Left ventricle myocardium superior (tissue), 1 donor: ENCODE results near the gene SPTBN4. TPM values are rescaled to one million over a fixed set of nuclear protein-coding genes. Genes with fewer than 3 reads are reported as not detected.
"Not testable (repeated sequence)": the region's sequence is repeated elsewhere in the genome, so short reads cannot be mapped to it uniquely, and the experiment has no call there.

Experiments used
- ATAC-seq: fragments of 200-7000 bp; cut with Tn5 transposase; one replicate; pipeline ENCODE4 v1.9.1; 2020; ENCODE audit warnings: mild to moderate bottlenecking, moderate library complexity
- DNase-seq: peaks from one replicate; pipeline ENCODE4 v3.0.0-alpha.2; 2020
- intact Hi-C: fragments of 100-400 bp; cut with micrococcal nuclease; formaldehyde crosslinking; loops from one replicate; pipeline ENCODE4 v1.11.0; 2022
- total RNA-seq: library from RNA; stranded (reverse); fragmentation: NEBNext Ultra II Directional; extraction: Animal tissue kit (Norgen Biotek cat#: 25700); gene quantifications from one replicate; pipeline ENCODE4 v1.2.1, GENCODE V29; 2021
- donor health status: DM: no; HTN: yes; CAD: no; lungs with severe emphysema.

Gene SPTBN4
- total RNA-seq, 1 donor from 2014 or later: 4.8 TPM

- intact Hi-C loops: no loop called here
- ATAC-seq (no peak), DNase-seq (no peak)
Measured at GRCh38 chr19:40575326-40575725, 108.5 kb downstream of the SPTBN4 start.

GRCh38 chr19:40576151-40576584 lies 109.4 kb downstream of the SPTBN4 start:
- DNase-seq (no peak), ATAC-seq (peak; percentile 4)
- intact Hi-C loops: no loop called here

GRCh38 chr19:40576585-40577451 lies 110.0 kb downstream of the SPTBN4 start, which contains the start of gene SHKBP1:
TSS of gene SHKBP1 (plus strand) at chr19:40576873. CDS start at chr19:40576900, 27 bp downstream.
- peak; percentile 98 for ATAC-seq
- DNase-seq: peak; percentile 96
- intact Hi-C loops: no loop called here

GRCh38 chr19:40578442-40578908 lies 111.7 kb downstream of the SPTBN4 start:
- intact Hi-C loops: no loop called here
- ATAC-seq (no peak), DNase-seq (no peak)

GRCh38 chr19:40580619-40581018 lies 113.8 kb downstream of the SPTBN4 start:
- no peak for DNase-seq
- intact Hi-C loops: no loop called here
- ATAC-seq: no peak

- DNase-seq: no peak
- intact Hi-C loops: no loop called here
- no peak for ATAC-seq
Measured at GRCh38 chr19:40581531-40581930, 114.7 kb downstream of the SPTBN4 start.

GRCh38 chr19:40582467-40582866 lies 115.7 kb downstream of the SPTBN4 start:
- ATAC-seq (no peak), DNase-seq (no peak)
- intact Hi-C loops: no loop called here

- intact Hi-C loops: no loop called here
- ATAC-seq: no peak
Measured at GRCh38 chr19:40583283-40583682, 116.5 kb downstream of the SPTBN4 start.

GRCh38 chr19:40584007-40584406 lies 117.2 kb downstream of the SPTBN4 start:
- DNase-seq: no peak
- ATAC-seq: no peak
- intact Hi-C loops: no loop called here

More at GRCh38 chr19:40583283-40583682, 116.5 kb downstream of the SPTBN4 start:
- no peak for DNase-seq

- peak; percentile 9 for DNase-seq
- intact Hi-C loops: no loop called here
Measured at GRCh38 chr19:40585241-40585981, 118.6 kb downstream of the SPTBN4 start.

GRCh38 chr19:40585982-40586422 lies 119.2 kb downstream of the SPTBN4 start:
- ATAC-seq (no peak), DNase-seq (no peak)
- intact Hi-C loops: no loop called here

More at GRCh38 chr19:40585241-40585981, 118.6 kb downstream of the SPTBN4 start:
- no peak for ATAC-seq

GRCh38 chr19:40586611-40587010 lies 119.8 kb downstream of the SPTBN4 start:
- intact Hi-C loops: no loop called here
- ATAC-seq (no peak), DNase-seq (peak; percentile 1)

- no peak for DNase-seq
- ATAC-seq: no peak
- intact Hi-C loops: no loop called here
Measured at GRCh38 chr19:40588110-40588854, 121.5 kb downstream of the SPTBN4 start.

- intact Hi-C loops: no loop called here
- ATAC-seq (no peak), DNase-seq (no peak)
Measured at GRCh38 chr19:40588926-40589569, 122.2 kb downstream of the SPTBN4 start.

- intact Hi-C loops: no loop called here
- ATAC-seq (no peak), DNase-seq (no peak)
Measured at GRCh38 chr19:40589591-40590429, 123.0 kb downstream of the SPTBN4 start.

- ATAC-seq (no peak), DNase-seq (no peak)
- intact Hi-C loops: no loop called here
Measured at GRCh38 chr19:40590464-40591265, 123.9 kb downstream of the SPTBN4 start.

- ATAC-seq, DNase-seq, intact Hi-C loops: not testable (repeated sequence)
Measured at GRCh38 chr19:40591724-40592123, 124.9 kb downstream of the SPTBN4 start.
